Muscle layer of colon (tissue), 2 donors: ENCODE results near the gene ZDHHC9.
A peak's percentile ranks its signal among the peaks of the same experiment; 100 is the strongest.

Experiments used
- H3K27ac ChIP-seq: one replicate; pipeline ENCODE4 v1.7.0; 2013; ENCODE audit warnings: low read depth, mild to moderate bottlenecking, low read length, moderate library complexity
- H3K27me3 ChIP-seq, 2 donors: one replicate each; pipeline ENCODE4 v1.7.0; 2013; ENCODE audit warnings: low read length in 2 of 2, mild to moderate bottlenecking in 2 of 2; ENCODE audit not compliant: insufficient read depth in 2 of 2, control insufficient read depth in 1 of 2
- H3K36me3 ChIP-seq: one replicate; pipeline ENCODE4 v1.7.0; 2013; ENCODE audit warnings: mild to moderate bottlenecking, low read length; ENCODE audit not compliant: insufficient read depth
- H3K4me1 ChIP-seq: one replicate; pipeline ENCODE4 v1.7.0; 2013; ENCODE audit warnings: mild to moderate bottlenecking, low read length; ENCODE audit not compliant: insufficient read depth
- H3K4me3 ChIP-seq, 2 donors: one replicate each; pipeline ENCODE4 v1.7.0; 2013; ENCODE audit warnings: low read length in 2 of 2, low read depth in 1 of 2, mild to moderate bottlenecking in 1 of 2, moderate library complexity in 1 of 2
- H3K9ac ChIP-seq: one replicate; pipeline ENCODE4 v1.7.0; 2013; ENCODE audit warnings: low read length
- H3K9me3 ChIP-seq: one replicate; pipeline ENCODE4 v1.7.0; 2013; ENCODE audit warnings: mild to moderate bottlenecking, low read length
- donor health status: abdominal sarcoma.
- donor health status: Adenocarcinoma of cecum.

Gene ZDHHC9

GRCh38 chrX:129842510-129843208, 1.0 kb downstream of the ZDHHC9 start:
- no peaks in the 10 kb centered on the region for H3K36me3 ChIP-seq

GRCh38 chrX:129840344-129840743, 3.3 kb downstream of the ZDHHC9 start:
- Histone ChIP-seq H3K4me1 (no peaks in the 10 kb centered on the region), H3K9me3 (no peaks in the 10 kb centered on the region), H3K4me3 (no peak overlapping the region), H3K9ac (no peak overlapping the region), H3K27me3 (no peaks in the 10 kb centered on the region), H3K36me3 (no peaks in the 10 kb centered on the region), H3K27ac (no peak overlapping the region)

More at GRCh38 chrX:129842510-129843208, 1.0 kb downstream of the ZDHHC9 start:
- H3K4me1 ChIP-seq, result no peaks in the 10 kb centered on the region
- no peaks in the 10 kb centered on the region for H3K9me3 ChIP-seq
- H3K9ac ChIP-seq, result no peak overlapping the region
- H3K27ac ChIP-seq, result peak overlapping the region; percentile 78
- H3K27me3 ChIP-seq, result no peaks in the 10 kb centered on the region
- peak overlapping the region; percentile 58 to 65 for H3K4me3 ChIP-seq

- Histone ChIP-seq H3K9ac (no peak overlapping the region), H3K4me1 (no peaks in the 10 kb centered on the region), H3K36me3 (no peaks in the 10 kb centered on the region), H3K9me3 (no peaks in the 10 kb centered on the region), H3K27ac (no peak overlapping the region), H3K27me3 (no peaks in the 10 kb centered on the region), H3K4me3 (no peak overlapping the region)
Measured at GRCh38 chrX:129836827-129837226, 6.9 kb downstream of the ZDHHC9 start.

- H3K36me3 ChIP-seq, result no peaks in the 10 kb centered on the region
- no peaks in the 10 kb centered on the region for H3K27me3 ChIP-seq
- H3K4me3 ChIP-seq, result no peak overlapping the region
- no peak overlapping the region for H3K9ac ChIP-seq
- H3K4me1 ChIP-seq, result no peaks in the 10 kb centered on the region
- no peaks in the 10 kb centered on the region for H3K9me3 ChIP-seq
- H3K27ac ChIP-seq, result no peak overlapping the region
Measured at GRCh38 chrX:129833153-129833990, 10.3 kb downstream of the ZDHHC9 start.

GRCh38 chrX:129831091-129831885, 12.4 kb downstream of the ZDHHC9 start:
- no peaks in the 10 kb centered on the region for H3K36me3 ChIP-seq
- H3K9me3 ChIP-seq, result no peaks in the 10 kb centered on the region
- no peak overlapping the region for H3K27ac ChIP-seq
- H3K4me3 ChIP-seq, result no peak overlapping the region
- no peak overlapping the region for H3K9ac ChIP-seq
- H3K4me1 ChIP-seq, result no peaks in the 10 kb centered on the region
- no peaks in the 10 kb centered on the region for H3K27me3 ChIP-seq

- Histone ChIP-seq H3K9me3 (no peaks in the 10 kb centered on the region), H3K4me1 (no peaks in the 10 kb centered on the region), H3K36me3 (no peaks in the 10 kb centered on the region), H3K9ac (no peak overlapping the region), H3K4me3 (no peak overlapping the region), H3K27me3 (no peaks in the 10 kb centered on the region), H3K27ac (no peak overlapping the region)
Measured at GRCh38 chrX:129830494-129830893, 13.2 kb downstream of the ZDHHC9 start.

GRCh38 chrX:129825746-129826505, 17.8 kb downstream of the ZDHHC9 start:
- Histone ChIP-seq H3K27ac (no peak overlapping the region), H3K9me3 (no peaks in the 10 kb centered on the region), H3K36me3 (no peaks in the 10 kb centered on the region), H3K4me1 (no peaks in the 10 kb centered on the region), H3K27me3 (no peaks in the 10 kb centered on the region), H3K4me3 (no peak overlapping the region), H3K9ac (no peak overlapping the region)

- Histone ChIP-seq H3K4me1 (no peaks in the 10 kb centered on the region), H3K9ac (no peak overlapping the region), H3K4me3 (no peak overlapping the region), H3K36me3 (no peaks in the 10 kb centered on the region), H3K27me3 (no peaks in the 10 kb centered on the region), H3K9me3 (no peaks in the 10 kb centered on the region), H3K27ac (no peak overlapping the region)
Measured at GRCh38 chrX:129824620-129825019, 19.1 kb downstream of the ZDHHC9 start.

GRCh38 chrX:129823522-129823921, 20.2 kb downstream of the ZDHHC9 start:
- Histone ChIP-seq H3K27ac (no peak overlapping the region), H3K9ac (no peak overlapping the region), H3K9me3 (no peaks in the 10 kb centered on the region), H3K36me3 (no peaks in the 10 kb centered on the region), H3K4me3 (no peak overlapping the region), H3K27me3 (no peaks in the 10 kb centered on the region), H3K4me1 (no peaks in the 10 kb centered on the region)

- Histone ChIP-seq H3K4me3 (no peak overlapping the region), H3K27me3 (no peaks in the 10 kb centered on the region), H3K4me1 (no peaks in the 10 kb centered on the region), H3K27ac (no peak overlapping the region), H3K9me3 (no peaks in the 10 kb centered on the region), H3K36me3 (no peaks in the 10 kb centered on the region), H3K9ac (no peak overlapping the region)
Measured at GRCh38 chrX:129823115-129823514, 20.6 kb downstream of the ZDHHC9 start.

GRCh38 chrX:129818123-129818522, 25.6 kb downstream of the ZDHHC9 start:
- no peak overlapping the region for H3K9ac ChIP-seq
- H3K27ac ChIP-seq, result no peak overlapping the region
- no peaks in the 10 kb centered on the region for H3K4me1 ChIP-seq
- no peaks in the 10 kb centered on the region for H3K27me3 ChIP-seq
- no peak overlapping the region for H3K4me3 ChIP-seq
- H3K36me3 ChIP-seq, result peaks cover 4% of the 10 kb centered on the region
- no peaks in the 10 kb centered on the region for H3K9me3 ChIP-seq
